GM18507 (cell line): ENCODE data around the gene RGMB.
A peak's percentile ranks its signal among the peaks of the same experiment; 100 is the strongest.

ENCODE experiments used
- DNase-seq: peaks from one replicate; pipeline ENCODE4 v3.0.0; 2011; ENCODE audit warnings: low read depth; ENCODE audit not compliant: insufficient read length; ENCODE audit errors: extremely low spot score
- FAIRE-seq: peaks from 2 replicates; lab custom pipeline; 2011; peaks lifted over from hg19 to GRCh38; lab: Jason Lieb, UNC

RGMB gene

DNA sequence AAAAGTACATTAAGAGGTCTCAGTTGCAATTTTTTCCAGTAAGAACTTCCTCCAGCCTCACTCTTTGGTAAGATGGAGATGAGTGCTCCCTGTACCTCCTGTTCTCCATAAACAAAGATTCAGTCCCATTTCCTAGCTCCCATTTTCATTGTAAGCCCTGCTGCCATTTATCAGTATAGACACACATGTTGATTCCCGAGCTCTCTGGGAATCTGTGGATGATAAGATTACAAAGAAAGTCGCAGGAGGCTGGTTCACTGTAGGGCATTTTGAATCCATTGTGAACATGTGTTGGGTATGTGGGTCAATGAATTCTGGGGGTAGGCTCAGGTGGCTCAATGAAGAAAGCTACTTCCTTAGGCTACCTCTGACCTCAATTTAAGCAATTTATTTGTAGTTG lies 36.7 kb downstream of the RGMB start:
- FAIRE-seq = no peak
- DNase-seq = no peak

GRCh38 chr5:98813755-98814154 lies 40.3 kb downstream of the RGMB start:
- FAIRE-seq (peak; percentile 18), DNase-seq (no peak)

- FAIRE-seq (no peak), DNase-seq (no peak)
Observed at GRCh38 chr5:98816582-98817222, 43.2 kb downstream of the RGMB start.

GRCh38 chr5:98825582-98826375 lies 52.3 kb downstream of the RGMB start:
- FAIRE-seq (peak; percentile 63), DNase-seq (no peak)

GRCh38 chr5:98827161-98827560 lies 53.7 kb downstream of the RGMB start:
- no peak for FAIRE-seq
- DNase-seq = no peak

GRCh38 chr5:98827588-98828284 lies 54.3 kb downstream of the RGMB start:
- DNase-seq = no peak
- FAIRE-seq = no peak

DNA sequence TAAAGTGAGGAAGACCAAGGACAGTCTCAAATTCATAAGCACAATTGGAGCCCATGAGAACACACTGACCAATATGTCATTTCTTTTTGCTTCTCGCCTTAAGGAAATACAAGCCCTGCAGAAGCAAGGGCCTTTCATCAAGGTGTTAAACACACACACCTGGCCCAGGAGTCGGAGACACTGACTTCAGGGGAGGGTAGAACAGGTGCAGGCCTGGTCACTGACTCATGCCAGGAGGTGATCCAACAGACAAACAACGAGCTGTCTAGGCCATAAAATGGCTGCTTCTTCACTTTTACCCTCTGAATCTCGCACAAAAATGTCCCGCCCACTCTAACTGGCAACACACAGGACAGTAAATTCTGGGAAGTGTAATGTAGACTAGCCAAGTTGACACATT lies 62.7 kb downstream of the RGMB start:
- DNase-seq (no peak), FAIRE-seq (no peak)

- no peak for DNase-seq
- no peak for FAIRE-seq
Observed at GRCh38 chr5:98839469-98840383, 66.3 kb downstream of the RGMB start.

GRCh38 chr5:98840946-98841345 lies 67.5 kb downstream of the RGMB start:
- DNase-seq = no peak
- no peak for FAIRE-seq

GRCh38 chr5:98843481-98843880 lies 70.0 kb downstream of the RGMB start:
- DNase-seq (no peak), FAIRE-seq (no peak)

DNA sequence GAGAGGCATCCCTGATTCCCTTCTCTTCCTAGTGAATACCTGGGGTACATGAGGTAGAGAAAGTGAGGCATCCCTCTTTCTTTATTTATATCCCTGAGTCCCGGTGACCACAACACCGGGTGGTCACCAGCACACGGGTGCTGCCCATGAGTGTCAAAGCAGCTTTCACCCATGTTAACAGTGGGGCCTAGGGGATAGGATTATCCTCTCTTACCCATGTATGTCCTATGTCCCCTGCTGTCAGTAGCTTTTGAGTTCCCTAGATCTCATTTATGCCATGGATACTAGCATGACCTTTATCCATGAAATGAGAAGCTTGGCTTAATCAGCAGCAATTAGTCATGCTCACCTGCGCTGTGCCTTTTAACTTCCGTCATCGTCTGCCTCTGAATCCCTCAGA lies 71.4 kb downstream of the RGMB start:
- FAIRE-seq = no peak

GRCh38 chr5:98845878-98846277 lies 72.4 kb downstream of the RGMB start:
- no peak for DNase-seq
- FAIRE-seq = no peak

More for the DNA sequence above, 71.4 kb downstream of the RGMB start:
- no peak for DNase-seq
